ENCODE data around the gene SLC29A2. TPM values are rescaled to one million over a fixed set of nuclear protein-coding genes. Genes with fewer than 3 reads are reported as not detected.

SLC29A2 gene
- total RNA-seq, 1 experiment from 2014 or later = 39.7 TPM

- H3K9me2 ChIP-seq (ENCODE audit: insufficient read depth) = no peaks in the 10 kb centered on the region
- H3K79me2 ChIP-seq (ENCODE audit: insufficient read depth, low read length) = peaks cover 32% of the 10 kb centered on the region
- H4K20me1 ChIP-seq (ENCODE audit: insufficient read depth) = no peaks in the 10 kb centered on the region
- H3K9me3 ChIP-seq (ENCODE audit: control insufficient read depth in 1 of 2, insufficient read depth in 1 of 2, low read depth in 1 of 2, low read length in 2 of 2) = no peaks in the 10 kb centered on the region
- intact Hi-C loops (cut with micrococcal nuclease) = loop anchor here (5.0 kb wide), 1 partner anchor 61 kb away; no protein-coding TSS in a partner anchor
- RAD21 ChIA-PET (ENCODE audit: low non-redundant PET in 1 of 2, low total read pairs in 2 of 2, uncharacterized antibody in 2 of 2, unreplicated experiment in 2 of 2) = interaction anchor here in 1 of 2 experiments (0.6 kb wide), 1 partner anchor 15 kb away, joined by 3 read pairs; no protein-coding TSS in a partner anchor
- peaks cover 19 to 33% of the 10 kb centered on the region in 2 experiments for H3K4me1 ChIP-seq (ENCODE audit: control insufficient read depth in 1 of 2, insufficient read depth in 2 of 2, low read length in 2 of 2)
- H3K27ac ChIP-seq (ENCODE audit: low read depth, low read length) = peak overlapping the region; percentile 99; the same call in 1 of the 2 replicates
- peak overlapping the region; percentile 87 for H2AFZ ChIP-seq (ENCODE audit: low read depth, low read length, poor library complexity, severe bottlenecking)
- no peak overlapping the region for H3K4me3 ChIP-seq (replicated peaks in 1 of 2; ENCODE audit: low read depth in 1 of 2, low read length in 2 of 2)
- H3K4me2 ChIP-seq (ENCODE audit: low read length) = peak overlapping the region; percentile 86
- POLR2A ChIA-PET = interaction anchor here (1.2 to 1.4 kb wide), 2 partner anchors 16 to 319 kb away, joined by 3 read pairs; no protein-coding TSS in a partner anchor
- CTCF ChIA-PET = interaction anchor here (1.2 kb wide), 1 partner anchor 16 kb away, joined by 10 read pairs; no protein-coding TSS in a partner anchor
- DNase-seq (ENCODE audit: low read depth, low spot score) = no peak
- TF ChIP-seq CTCF (IDR thresholded peaks at IDR 0.05 in 2 of 3, conservative IDR thresholded peaks at IDR 0.05 in 1 of 3; ENCODE audit: borderline replicate concordance in 1 of 3, insufficient read depth in 1 of 3, low read depth in 2 of 3, low read length in 2 of 3) = no peak
- no peak for TF ChIP-seq TCF7L2 (IDR thresholded peaks at IDR 0.05; ENCODE audit: borderline replicate concordance, extremely low read depth, insufficient read depth, insufficient read length)
- peak overlapping the region; percentile 27; the same call in 1 of the 2 replicates for H3K9ac ChIP-seq (ENCODE audit: low read length)
- no TSS peak for BruUV-seq (replicated peaks)
- no peak for ATAC-seq
- H3K36me3 ChIP-seq (ENCODE audit: control insufficient read depth in 1 of 2, insufficient read depth in 2 of 2, low read length in 2 of 2) = peaks cover 7 to 19% of the 10 kb centered on the region in 2 experiments
- no peaks in the 10 kb centered on the region for H3K27me3 ChIP-seq (ENCODE audit: insufficient read depth, low read length)
Observed at GRCh38 chr11:66373265-66373664, 1.7 kb upstream of the SLC29A2 start.

- peak overlapping the region; percentile 99 for H3K9ac ChIP-seq (ENCODE audit: low read length)
- peak overlapping the region; percentile 76 to 88; a peak in 3 of 4 replicates for H3K4me3 ChIP-seq (replicated peaks in 1 of 2; ENCODE audit: low read depth in 1 of 2, low read length in 2 of 2)
- DNase-seq (ENCODE audit: low read depth, low spot score) = no peak
- H4K20me1 ChIP-seq (ENCODE audit: insufficient read depth) = no peaks in the 10 kb centered on the region
- peak overlapping the region; percentile 99 for H3K27ac ChIP-seq (ENCODE audit: low read depth, low read length)
- CTCF ChIA-PET = interaction anchor here (3.2 kb wide), 1 partner anchor 17 kb away, joined by 25 read pairs; no protein-coding TSS in a partner anchor
- intact Hi-C loops (cut with micrococcal nuclease) = no loop called here
- H3K36me3 ChIP-seq (ENCODE audit: control insufficient read depth in 1 of 2, insufficient read depth in 2 of 2, low read length in 2 of 2) = peaks cover 30 to 47% of the 10 kb centered on the region in 2 experiments
- RAD21 ChIA-PET (ENCODE audit: low non-redundant PET in 1 of 2, low total read pairs in 2 of 2, uncharacterized antibody in 2 of 2, unreplicated experiment in 2 of 2) = no interaction called here
- peaks cover 19 to 37% of the 10 kb centered on the region in 2 experiments for H3K4me1 ChIP-seq (ENCODE audit: control insufficient read depth in 1 of 2, insufficient read depth in 2 of 2, low read length in 2 of 2)
- H3K4me2 ChIP-seq (ENCODE audit: low read length) = peak overlapping the region; percentile 86
- no peaks in the 10 kb centered on the region for H3K9me2 ChIP-seq (ENCODE audit: insufficient read depth)
- ATAC-seq = no peak
- POLR2A ChIA-PET = no interaction called here
- TF ChIP-seq, protein P1, sequence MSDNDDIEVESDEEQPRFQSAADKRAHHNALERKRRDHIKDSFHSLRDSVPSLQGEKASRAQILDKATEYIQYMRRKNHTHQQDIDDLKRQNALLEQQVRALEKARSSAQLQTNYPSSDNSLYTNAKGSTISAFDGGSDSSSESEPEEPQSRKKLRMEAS (IDR thresholded peaks at IDR 0.05) = no peak
- no peak for TF ChIP-seq FOSL1 (IDR thresholded peaks at IDR 0.05; ENCODE audit: low read depth)
- peak; percentile 15; the same call in 1 of the 2 replicates for TF ChIP-seq POLR2AphosphoS5 (IDR thresholded peaks at IDR 0.05; ENCODE audit: low read depth, low read length)
- H3K9me3 ChIP-seq (ENCODE audit: control insufficient read depth in 1 of 2, insufficient read depth in 1 of 2, low read depth in 1 of 2, low read length in 2 of 2) = no peaks in the 10 kb centered on the region
- no TSS peak for BruUV-seq (replicated peaks)
- no peak overlapping the region for H2AFZ ChIP-seq (ENCODE audit: low read depth, low read length, poor library complexity, severe bottlenecking)
- H3K27me3 ChIP-seq (ENCODE audit: insufficient read depth, low read length) = no peaks in the 10 kb centered on the region
- H3K79me2 ChIP-seq (ENCODE audit: insufficient read depth, low read length) = peaks cover 40% of the 10 kb centered on the region
Observed at GRCh38 chr11:66369073-66369894, 2.3 kb downstream of the SLC29A2 start.

Measured in HCT116 (cell line).